Stimulated activated CD4-positive, alpha-beta T cell treated with anti-CD3 and anti-CD28 coated beads, Interleukin-1b, Interleukin-23, amount 100 ng/mL, for 24 hours (primary cell): Measurements from ENCODE around the gene TENM4.

ENCODE experiments used
- DNase-seq, 4 experiments: peaks; one replicate each; pipeline ENCODE4 v3.0.0-alpha.2; 2020; ENCODE audit warnings: low read depth in 4 of 4, low spot score in 1 of 4

Gene TENM4

DNA sequence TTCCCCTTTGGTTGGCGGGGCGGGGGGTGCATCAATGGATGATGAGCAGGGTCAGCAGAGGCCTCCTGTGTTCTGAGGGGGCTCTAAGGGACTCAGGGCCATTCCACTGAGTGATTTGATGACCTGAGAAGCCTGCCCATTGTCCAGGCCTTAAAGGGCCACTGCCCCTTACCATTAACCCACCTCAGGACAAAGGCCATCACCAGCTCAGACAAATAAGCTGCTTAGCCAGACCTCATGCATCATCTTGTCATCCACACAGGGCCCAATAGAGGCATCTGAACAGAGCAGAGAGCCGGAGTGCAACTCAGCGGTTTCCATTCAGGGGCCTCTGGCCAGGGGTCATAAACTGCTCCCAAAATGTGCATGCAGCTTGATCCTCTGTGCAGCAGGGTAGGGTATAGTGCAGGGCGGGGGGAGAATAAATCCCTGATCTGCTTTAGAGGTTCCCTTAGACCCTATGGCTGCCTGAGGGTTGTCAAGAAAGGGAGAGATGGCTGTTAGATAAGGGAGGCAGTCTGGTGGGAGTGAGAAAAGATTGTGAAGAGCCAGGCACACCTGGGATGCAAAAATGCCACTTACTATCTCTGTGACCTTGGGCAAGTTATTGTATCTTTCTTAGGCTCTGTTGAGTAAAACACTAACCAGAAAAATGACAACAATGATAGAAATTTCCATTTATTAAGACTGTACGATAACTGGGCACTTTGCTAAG, 490.7 kb downstream of the TENM4 start:
- DNase-seq: no peak

DNA sequence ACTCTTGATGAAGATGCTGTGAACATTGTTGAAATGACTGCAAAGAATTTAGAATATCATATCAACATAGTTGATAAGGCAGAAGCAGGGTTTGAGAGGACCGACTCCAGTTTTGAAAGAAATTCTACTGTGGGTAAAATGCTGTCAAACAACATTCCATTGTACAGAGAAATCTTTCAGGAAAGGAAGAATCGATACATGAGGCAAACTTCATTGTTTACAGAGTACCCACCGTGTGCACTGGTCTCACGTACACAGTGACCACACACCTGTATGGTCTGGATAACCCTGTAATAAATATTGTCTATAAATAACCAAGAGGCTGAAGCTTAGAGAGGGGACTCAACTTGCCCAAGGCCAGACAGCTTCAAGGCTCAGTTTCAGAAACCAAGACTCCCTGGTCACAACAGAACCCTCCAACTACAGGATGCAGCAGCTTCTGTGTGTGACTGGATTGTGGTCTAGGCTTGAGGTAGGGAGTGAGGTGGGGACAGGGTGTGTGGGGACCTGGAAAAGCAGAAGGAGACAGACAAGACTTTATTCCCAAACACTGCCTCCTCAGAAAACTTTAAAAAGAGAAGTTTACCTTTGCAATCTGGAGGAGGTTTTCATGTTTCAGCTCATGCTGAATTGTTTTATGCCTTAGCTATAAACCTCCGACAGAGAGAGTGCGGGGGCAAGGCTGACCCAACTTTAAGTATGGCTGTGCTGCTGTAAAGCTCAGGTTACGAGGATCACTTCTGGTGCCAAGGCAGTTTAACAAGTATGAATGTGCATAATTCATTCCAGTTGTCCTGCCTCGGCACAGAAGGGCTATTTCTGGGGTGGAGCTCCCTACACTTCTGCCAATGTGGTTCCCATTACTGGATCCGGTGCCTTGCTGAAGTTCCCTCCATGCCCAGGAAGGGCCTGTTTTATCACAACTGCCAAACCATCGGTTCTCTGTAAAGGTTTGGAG, 493.6 kb downstream of the TENM4 start:
- DNase-seq: no peak

DNA sequence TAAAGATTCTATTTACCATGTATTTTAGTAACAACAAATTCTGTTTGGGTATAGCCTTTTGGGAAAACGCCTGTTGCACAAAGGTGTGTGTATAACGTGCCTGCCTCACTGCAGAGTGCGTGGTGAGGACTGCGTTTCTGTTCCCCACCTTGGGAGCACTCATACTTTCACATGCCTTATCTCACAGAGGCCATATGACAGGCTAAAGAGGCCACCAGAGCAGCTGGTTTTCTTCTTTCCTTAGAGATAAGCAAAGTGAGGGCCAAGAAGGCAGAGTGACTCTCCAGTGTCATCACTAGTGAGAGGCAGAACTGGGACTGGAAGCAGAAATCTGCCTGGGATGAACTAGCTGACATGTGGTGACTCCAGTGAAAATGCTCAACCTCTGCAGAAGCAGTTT, 497.0 kb downstream of the TENM4 start:
- DNase-seq: no peak

DNA sequence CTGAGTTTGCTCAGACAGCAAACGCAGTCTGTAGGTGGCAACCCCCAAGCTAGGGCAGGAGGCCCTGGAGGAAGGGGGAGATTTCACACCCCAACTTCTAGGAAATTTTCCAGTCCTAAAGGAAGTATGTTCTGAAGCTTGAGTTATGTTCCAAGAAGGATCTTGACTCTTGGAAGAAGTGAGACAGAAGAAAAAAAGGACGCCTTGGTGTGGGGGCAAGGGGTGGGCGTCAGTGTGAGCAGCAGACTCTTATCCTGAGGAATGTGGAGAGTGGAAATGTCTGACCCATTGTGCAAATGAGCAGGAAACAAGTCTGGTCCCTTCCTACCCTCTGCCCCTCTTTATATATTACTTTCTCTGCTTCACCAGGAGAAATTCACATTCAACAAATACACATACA, 497.7 kb downstream of the TENM4 start:
- no peak for DNase-seq

DNA sequence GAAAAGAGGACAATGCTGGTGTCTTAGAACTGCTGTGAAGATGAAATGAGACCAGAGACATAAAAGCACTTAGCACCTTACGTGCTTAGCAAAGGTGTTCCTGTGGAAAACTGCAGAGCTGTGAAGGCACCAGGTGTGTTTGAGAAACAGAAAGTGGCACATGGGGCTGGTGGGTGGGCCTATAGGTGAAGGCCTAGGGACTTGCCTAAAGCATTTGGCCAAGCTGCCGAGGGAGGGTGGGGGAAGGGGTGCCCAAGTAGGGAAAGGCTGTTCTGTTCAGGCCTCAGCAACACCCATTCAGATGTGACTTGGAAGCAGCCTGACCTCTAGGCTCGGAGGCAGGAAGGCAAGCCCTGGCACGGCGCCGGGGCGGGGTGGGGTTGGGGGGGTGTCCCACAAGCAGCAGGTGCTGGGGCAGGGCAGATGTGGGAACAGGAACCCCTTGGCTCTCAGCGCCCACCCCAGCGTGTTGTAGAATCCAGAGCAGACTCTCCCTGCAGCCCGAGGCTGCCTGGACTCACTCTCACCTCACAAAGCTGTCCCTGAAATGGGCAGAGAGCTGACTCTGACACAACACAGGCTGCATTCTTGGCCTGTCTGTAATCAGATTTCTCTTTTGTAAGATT, 499.5 kb downstream of the TENM4 start:
- DNase-seq: no peak

DNA sequence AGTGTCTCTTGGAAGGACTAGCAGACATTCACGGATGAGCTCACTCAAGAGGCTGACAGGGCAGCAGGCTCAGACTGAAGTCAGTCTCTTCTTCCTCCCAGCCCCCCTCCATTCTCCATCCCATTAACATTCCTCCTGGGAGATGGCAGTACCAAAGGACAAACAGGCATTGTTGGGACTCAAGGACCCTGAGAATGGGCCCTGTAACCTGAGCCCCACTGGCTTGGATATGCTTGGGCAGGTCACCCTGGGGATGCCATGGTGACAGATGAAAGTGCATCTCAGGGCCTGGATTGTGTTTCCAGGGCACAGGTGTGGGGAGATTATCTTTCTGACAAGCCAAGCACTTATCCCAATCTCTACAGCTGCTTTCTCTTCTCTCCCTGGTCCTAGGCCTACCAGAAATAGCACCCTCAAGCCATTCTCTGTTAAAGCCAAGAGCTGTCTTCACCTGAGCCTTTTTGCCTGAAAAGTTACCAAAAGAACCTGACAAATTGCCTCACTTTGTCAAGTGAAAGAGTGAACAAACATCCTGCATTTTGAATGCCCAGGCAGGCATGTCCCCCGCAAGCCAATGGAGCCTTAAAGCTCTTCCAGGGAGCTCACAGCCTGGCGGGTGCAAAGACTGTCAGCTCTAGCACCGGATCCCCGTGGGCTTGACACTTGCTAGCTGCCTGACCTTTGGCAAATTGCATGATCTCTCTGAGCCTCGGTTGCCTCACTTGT, 500.2 kb downstream of the TENM4 start:
- DNase-seq: no peak

DNA sequence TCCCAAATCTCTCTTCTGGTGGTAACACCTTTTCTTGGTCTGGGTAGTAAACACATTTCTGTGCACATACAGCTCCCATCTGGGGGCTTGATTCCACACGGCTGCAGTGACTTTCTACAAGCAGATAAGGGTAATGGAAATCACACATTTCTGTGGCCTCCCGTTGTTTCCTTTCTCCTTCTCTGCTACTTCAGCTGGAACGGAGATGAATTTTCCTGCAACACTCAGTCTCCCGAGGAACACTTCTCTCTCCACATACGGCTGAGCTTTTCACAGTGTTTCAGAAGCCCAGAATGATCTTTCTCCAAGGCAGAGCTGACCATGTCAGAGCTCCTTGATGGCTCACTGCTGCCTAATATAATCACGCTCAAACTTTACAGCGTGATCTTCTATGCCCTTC, 501.9 kb downstream of the TENM4 start:
- no peak for DNase-seq

DNA sequence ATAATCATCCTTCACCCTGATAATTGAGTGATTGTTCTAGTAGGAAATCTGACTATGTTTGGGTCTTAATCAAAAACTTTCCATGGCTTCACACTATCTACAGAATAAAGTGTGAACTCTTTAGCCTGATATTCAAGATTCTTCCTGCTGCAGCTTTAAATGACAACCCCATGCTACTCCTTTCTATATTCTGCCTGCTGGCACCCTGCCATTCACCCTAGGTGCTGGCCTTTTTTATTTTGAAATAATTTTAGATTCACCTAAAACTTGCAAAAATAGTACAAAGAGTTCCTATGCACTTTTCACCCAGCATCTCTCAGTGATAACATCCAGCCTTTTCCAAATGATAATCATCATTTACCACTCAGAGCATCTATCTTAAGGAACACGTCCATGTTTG, 502.8 kb downstream of the TENM4 start:
- DNase-seq: no peak

DNA sequence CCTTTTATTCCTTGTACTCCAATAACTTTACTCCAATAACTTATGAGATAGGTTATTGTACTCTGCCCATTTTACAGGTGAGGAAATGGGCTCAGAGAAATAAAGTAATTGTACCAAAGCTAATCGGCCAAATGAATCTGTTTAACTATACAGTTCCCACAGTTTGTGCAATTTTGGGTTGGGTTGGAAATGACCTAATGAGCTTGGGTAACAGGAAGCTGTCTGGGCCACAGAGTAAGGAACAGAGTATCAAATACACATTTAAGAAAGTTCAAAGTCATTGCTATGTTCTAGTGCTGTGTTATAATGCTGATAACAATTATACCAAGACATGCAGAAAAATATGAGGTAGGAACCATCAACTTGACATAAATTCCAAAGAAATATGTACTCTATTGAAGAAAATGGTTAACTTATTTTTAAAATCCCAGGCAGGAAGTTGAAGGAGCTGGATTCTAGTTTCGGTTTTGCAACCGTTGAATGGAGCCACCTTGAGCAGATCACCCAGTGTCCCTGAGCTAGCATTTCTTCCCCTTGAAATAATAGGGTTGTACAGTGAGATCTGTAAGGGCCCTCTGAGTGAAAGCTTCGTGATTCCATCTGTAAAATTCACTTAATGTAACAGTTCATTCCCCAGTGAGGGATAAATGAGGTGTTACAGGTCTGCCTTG, 505.3 kb downstream of the TENM4 start:
- DNase-seq: no peak

DNA sequence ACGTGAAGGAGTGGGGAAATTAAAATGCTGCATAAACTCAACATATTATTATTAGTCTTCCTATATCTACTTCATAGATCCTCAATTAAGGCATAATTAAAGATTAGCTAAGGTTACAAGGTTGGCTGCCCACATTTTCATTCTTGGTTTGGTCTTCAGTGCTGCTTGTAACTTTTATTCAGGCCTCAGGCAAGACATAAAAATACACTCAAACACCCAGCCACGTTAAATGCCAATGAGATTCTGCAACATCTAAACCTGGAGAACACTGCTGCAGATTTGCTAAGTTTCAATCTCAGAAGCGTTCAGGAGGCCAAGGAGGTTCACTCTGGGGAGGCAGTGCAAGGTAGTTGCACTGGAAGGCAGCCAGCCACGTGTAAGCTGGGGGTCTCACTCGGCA, 507.5 kb downstream of the TENM4 start:
- DNase-seq: no peak

DNA sequence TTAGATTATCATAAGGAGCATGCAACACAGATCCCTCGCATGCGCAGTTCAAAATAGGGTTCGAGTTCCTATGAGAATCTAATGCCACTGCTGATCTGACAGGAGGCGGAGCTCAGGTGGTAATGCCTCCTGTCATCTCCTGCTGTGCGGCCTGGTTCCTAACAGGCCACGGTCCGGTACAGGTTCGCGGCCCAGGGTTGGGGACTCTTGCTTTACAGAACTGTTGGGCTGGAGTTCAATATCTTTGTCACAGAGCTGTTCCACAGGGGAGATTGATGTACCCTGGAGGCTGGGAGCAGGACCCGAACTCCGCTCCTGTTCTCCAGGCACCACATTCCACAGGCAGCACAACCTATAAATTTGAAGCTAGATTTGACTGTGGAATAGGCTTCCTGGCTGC, 508.1 kb downstream of the TENM4 start:
- no peak for DNase-seq

DNA sequence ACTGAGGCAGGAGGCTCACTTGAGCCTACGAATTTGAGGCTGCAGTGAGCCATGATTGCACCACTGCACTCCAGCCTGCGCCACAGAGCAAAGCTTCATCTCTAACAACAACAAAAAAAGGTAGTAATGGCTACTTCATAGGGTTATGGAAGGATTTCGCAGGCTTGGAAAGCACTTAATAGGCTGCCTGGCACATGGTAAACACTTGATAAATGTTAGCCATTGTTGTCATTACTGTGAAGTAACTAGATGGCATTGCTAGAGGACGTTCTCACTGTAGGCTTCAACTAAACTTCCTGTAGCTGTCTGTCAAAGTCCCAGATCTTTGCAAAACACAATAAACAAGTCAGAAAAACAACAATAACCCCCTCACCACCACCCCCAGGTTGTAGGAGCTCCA, 508.9 kb downstream of the TENM4 start:
- DNase-seq: no peak

DNA sequence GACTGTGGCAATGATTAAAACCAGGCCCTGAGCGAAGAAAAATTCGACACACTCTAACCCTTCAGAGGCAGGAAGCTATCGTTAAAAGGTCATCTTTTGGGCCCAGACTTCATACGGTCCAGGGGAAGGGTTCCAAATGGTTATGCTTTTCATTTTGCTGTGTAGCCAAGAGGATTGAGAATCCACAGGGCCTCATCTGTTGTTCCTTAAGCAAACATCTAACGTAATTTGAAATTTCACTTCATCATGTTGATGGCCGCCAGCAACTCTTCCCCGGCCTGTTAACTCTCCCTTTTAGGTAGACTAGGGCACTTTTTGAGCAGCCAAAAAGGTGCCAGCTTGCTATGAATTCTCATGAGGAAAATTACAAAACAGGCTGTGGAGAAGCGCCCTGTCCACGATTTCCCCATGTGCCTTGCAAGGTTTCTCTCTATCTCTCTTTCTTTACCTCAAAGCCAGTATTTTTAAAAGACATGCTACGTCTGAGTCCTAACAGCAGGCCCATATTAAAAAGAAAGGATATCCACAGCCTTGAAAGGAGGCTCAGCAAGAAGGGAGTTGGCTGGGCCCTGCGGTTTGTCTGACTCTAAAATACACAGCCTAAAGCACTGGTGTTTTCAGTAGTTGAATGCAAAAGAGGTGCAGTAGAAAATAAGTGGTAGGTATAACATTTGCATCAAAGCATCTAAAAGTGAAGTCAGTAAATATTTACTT, 509.9 kb downstream of the TENM4 start:
- DNase-seq: no peak

DNA sequence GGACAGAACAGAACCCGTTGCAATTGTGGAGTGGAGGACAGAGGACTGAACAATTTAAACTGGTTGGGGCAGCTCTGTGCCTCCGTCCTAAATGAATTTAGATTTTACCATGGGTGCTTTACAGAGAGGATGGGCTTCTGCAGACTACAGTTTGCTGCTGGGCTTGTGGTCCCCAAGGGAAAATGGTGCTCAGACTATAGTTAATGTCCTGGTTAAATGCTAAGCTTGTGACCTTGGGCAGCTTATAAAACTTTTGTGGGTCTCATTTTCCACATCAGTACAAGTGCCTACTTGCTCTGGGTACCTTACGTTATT, 511.0 kb downstream of the TENM4 start:
- DNase-seq: no peak

DNA sequence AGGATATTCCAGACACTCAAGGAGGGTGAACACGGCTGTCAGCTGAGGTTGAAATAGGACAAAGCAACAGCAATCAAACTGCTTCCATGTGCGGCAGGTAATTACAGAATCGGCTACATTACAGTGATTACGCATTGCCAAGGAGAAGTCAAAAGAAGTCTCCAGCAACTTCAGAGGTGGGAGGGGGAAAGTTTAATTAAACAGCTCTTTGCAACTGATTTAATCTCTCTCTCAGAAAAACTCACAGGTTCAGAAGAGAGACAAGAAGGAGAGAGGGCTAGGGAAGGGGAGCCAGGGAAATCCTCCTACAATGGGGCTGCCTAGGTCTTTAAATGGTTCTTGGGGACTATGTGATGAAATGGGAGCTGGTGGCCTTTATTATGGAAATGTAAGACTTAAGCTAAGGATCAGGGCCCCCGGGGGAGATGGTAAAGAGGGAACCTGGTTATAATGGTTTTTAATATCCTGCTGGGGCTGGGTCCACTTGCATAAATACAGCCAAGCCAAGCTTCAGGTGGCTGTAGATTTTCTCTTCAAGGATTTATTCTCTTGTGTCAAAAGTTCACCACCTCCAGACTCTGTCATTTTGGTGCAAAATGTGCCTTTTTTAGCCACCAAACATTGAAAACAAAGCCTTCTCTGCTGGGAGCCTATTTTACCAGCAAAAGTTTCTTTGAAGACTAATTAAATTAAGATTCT, 511.5 kb downstream of the TENM4 start:
- DNase-seq: no peak

DNA sequence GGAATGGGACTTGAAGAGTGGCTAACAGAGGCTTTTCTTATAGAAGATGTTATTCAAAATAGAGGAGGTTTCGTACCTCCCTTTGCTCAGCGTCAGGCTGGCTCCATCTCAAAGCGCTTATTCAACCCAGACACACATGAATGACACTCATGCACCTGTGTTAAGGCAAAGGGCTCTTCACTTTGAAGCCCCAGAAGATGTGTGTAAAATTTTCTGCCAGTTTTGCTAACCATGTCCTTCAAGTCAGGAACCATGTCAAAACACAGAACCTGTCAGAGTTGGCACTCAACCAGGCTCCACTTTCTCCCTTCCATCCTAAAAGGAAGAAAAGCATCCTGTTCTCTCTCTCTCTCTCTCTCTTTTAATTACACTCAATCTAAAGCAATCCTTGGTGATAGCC, 513.3 kb downstream of the TENM4 start:
- DNase-seq: no peak

DNA sequence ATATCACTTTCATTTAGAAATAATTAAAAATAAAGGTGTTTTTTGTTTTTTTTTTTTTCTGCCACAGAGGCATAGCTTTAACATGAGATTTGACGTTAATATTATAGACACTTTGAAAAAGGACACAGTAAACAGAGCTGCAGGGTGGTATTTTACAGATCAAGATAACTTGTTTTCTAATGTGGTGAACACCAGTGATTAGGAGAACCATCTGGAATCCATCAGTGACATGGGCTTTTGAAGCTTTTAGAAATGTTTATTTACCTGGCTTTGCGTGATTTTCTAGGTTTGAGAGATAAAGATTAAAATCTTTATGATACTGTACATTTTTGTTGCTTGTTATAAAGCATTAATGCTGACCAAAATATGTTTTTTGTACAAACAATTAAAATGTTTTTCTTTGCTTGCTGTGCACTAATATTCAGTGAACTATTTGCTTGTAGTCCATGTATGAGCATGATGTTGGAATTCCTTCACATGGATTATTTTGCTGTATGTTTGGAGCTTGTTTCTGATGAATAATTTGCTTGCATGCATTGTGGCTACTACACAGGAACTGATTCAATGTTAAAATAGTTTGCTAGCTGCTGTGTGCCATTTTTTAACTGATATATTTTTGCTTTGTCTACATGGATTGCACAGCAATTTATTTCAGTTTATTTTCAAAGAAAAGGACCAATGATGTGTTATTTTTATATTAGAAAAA, 514.0 kb downstream of the TENM4 start:
- DNase-seq: no peak

DNA sequence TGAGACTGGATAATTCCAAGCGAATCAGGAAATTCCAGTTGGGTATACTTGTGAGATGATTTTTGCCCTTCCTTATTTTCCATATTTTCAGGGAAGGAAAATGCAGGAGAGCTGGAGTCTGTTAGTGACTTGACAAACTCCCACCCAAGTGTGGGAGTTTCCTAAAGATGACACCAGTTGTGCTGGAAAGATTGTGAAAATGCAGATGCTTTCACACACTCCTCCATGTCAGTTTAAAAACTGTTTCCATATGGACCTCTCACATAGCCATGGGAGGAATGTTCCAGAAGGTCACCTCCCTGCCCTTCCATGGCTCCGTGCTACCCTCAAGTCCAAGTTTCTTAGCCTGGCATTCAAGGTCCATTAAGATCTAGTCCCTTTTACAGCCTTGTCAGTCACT, 515.4 kb downstream of the TENM4 start:
- no peak for DNase-seq
